Skeletal muscle cell (primary cell): ENCODE results near the gene KCTD16.
A peak's percentile ranks its signal among the peaks of the same experiment; 100 is the strongest.

Source experiments
- DNase-seq: peaks from one replicate; pipeline ENCODE4 v3.0.0-alpha.2; 2010; ENCODE audit warnings: low read depth
- H3K4me3 ChIP-seq: 2 replicates; pipeline ENCODE4 v1.5.1; 2011; ENCODE audit warnings: low read depth, mild to moderate bottlenecking, control low read depth, low read length, moderate library complexity

The KCTD16 gene

DNA sequence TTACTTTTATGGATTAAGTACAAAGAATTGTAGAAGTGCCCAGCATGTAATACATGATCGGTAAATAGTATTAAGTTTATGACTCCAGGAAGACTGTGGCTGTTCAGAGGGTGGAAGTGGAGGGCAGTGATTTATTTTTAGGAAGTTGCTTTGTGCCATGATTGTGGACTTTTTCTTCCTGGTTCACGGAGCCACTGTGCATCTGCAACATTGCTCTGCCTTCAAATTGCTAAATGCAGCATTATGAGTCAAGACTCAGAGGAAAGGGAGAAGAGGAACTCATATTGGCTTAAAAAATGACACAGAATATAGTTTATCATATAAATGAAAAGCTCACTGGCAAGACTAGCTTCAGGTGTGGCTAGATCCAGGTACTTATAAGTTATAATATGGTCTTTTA is 301.5 kb downstream of the KCTD16 start:
- no peak overlapping the region for H3K4me3 ChIP-seq
- DNase-seq: no peak

DNA sequence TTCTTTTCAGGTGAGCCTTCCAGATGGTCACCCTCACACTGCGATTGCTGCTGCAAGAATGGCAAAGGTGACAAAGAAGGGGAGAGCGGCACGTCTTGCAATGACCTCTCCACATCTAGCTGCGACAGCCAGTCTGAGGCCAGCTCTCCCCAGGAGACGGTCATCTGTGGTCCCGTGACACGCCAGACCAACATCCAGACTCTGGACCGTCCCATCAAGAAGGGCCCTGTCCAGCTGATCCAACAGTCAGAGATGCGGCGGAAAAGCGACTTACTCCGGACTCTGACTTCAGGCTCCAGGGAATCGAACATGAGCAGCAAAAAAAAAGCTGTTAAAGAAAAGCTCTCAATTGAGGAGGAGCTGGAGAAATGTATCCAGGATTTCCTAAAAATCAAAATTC is 303.0 kb downstream of the KCTD16 start:
- H3K4me3 ChIP-seq: no peak overlapping the region
- DNase-seq: no peak

DNA sequence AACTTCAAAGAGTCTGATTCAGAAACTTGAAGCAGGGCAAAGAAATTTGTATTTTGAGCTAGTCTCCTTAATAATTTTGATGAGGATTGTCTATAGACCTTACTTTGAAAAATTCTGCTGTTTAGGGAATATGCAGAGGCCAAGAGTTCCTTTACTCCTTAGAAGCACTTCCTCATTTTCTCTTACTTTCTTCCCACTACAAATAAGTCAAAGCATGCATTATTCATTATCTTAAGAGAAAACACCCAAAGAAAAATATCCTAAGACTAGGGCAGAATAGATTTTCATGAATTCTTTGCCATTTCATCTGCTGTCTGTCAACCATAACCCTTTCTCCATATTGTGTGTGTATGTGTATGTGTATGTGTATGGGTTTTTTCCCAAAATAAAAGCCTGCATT is 307.9 kb downstream of the KCTD16 start:
- no peak for DNase-seq
- no peak overlapping the region for H3K4me3 ChIP-seq

GRCh38 chr5:144481861-144482260 is 311.2 kb downstream of the KCTD16 start:
- no peak overlapping the region for H3K4me3 ChIP-seq
- no peak for DNase-seq

GRCh38 chr5:144484124-144484897 is 313.6 kb downstream of the KCTD16 start:
- DNase-seq: peak; percentile 20
- no peak overlapping the region for H3K4me3 ChIP-seq

GRCh38 chr5:144485540-144485939 is 314.9 kb downstream of the KCTD16 start:
- H3K4me3 ChIP-seq: no peak overlapping the region
- no peak for DNase-seq

GRCh38 chr5:144487207-144487606 is 316.5 kb downstream of the KCTD16 start:
- no peak overlapping the region for H3K4me3 ChIP-seq
- DNase-seq: no peak

- no peak overlapping the region for H3K4me3 ChIP-seq
- DNase-seq: no peak
Observed at GRCh38 chr5:144487761-144488160, 317.1 kb downstream of the KCTD16 start.

GRCh38 chr5:144503123-144503522 is 332.4 kb downstream of the KCTD16 start:
- no peak overlapping the region for H3K4me3 ChIP-seq
- DNase-seq: no peak

GRCh38 chr5:144504929-144505577 is 334.4 kb downstream of the KCTD16 start:
- H3K4me3 ChIP-seq: no peak overlapping the region
- no peak for DNase-seq

DNA sequence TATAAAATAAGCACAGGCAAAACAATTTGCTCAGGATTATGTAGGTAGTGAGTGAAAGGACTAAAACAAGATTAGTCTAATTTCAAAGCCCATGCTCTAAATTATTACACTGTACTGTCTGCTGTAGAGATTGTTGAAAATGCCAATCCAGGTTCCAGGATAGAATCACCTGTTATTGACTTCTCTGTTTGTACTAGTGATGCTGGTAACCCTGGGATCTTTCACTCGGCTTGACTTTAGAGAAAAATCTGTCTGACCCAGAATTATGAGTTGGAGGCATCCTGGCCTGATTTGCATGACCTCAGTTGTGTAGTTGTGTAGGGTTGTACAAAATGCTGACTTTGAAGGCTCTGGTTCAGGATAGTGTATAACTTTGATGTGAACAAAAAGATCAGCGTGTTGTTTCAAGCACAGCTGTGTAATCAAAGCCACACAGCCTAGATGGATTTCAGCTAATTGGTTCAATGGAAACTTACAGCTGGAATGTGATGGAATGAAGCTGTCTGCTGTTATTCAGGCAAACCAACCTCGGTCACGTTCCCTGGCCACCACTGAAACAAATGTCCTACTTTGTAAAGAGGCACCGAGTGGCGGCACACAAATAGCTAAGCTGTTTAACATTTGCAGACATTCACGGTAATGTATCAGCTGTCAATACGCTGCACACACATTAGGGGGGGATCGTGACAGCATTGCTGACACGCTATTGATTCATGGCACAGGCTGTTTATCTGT is 340.3 kb downstream of the KCTD16 start:
- H3K4me3 ChIP-seq: no peak overlapping the region
- no peak for DNase-seq

- no peak overlapping the region for H3K4me3 ChIP-seq
- no peak for DNase-seq
Observed at GRCh38 chr5:144511580-144512072, 341.0 kb downstream of the KCTD16 start.

DNA sequence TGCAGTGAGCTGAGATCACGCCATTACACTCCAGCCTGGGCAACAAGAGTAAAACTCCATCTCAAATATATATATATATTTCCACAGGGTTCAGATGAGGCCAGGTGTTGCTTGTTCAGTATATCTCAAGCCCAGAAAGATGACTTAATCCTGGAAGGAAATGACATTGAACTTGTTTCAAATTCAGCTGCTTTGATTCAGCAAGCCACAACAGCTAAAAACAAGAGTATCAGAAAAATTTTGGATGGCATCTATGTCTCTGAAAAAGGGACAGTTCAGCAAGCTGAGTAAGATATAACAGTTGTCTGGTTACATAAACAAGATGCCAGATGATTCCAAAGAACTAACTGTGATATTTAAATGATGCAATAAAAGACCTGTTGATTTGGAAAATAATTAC is 352.0 kb downstream of the KCTD16 start:
- H3K4me3 ChIP-seq: no peak overlapping the region
- DNase-seq: no peak

- H3K4me3 ChIP-seq: no peak overlapping the region
- no peak for DNase-seq
Observed at GRCh38 chr5:144525000-144525399, 354.3 kb downstream of the KCTD16 start.

DNA sequence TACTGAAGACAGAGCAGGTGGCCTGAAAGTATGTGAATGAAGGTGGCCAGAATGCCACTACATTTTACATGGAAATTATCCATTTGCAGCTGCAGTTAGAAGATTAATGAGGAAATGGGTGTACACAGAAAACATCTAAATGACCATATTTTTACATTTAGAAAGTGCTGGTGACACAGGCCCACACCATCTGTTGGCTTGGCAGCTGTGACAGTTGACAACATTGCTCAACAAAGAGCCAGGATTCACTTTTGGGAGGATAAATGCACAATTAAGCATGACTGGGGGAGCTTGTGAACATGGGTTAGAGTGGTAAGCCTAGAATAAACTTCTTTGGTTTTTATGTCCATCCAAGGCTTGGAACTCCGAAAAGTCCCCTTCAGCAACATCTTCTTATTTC is 360.5 kb downstream of the KCTD16 start:
- no peak for DNase-seq
- no peak overlapping the region for H3K4me3 ChIP-seq
